ENCODE results near the gene CREBZF. TPM values are rescaled to one million over a fixed set of nuclear protein-coding genes. Genes with fewer than 3 reads are reported as not detected.

The CREBZF gene
- polyA plus RNA-seq, 1 experiment: 15.4 TPM

- no peaks in the 10 kb centered on the region for H3K27me3 ChIP-seq (ENCODE audit: control insufficient read depth, insufficient read depth, low read length)
- H3K4me3 ChIP-seq (ENCODE audit: low read depth, low read length): peak overlapping the region; percentile 75
- DNase-seq (ENCODE audit: low read depth): no peak
- ChIA-PET CTCF (interaction anchor here (0.6 to 0.9 kb wide), 2 partner anchors 226 to 1028 kb away, joined by 3 read pairs; partner anchors contain the start of gene CCDC83), POLR2A (interaction anchor here (0.7 to 1.4 kb wide), 2 partner anchors 19 to 593 kb away, joined by 4 read pairs; partner anchors contain the start of gene TMEM126A)
- no peak for TF ChIP-seq CTCF (IDR thresholded peaks at IDR 0.05; ENCODE audit: insufficient read depth, low read depth, low read length)
- no peaks in the 10 kb centered on the region for H3K36me3 ChIP-seq (ENCODE audit: control insufficient read depth, insufficient read depth, low read length)
Measured at GRCh38 chr11:85628771-85629341, 36.1 kb downstream of the CREBZF start.

GRCh38 chr11:85627998-85628770 lies 36.7 kb downstream of the CREBZF start, which contains the start of gene TMEM126B:
Gene TMEM126B (plus strand): TSS chr11:85628593. CDS start chr11:85628608, 15 bp downstream.
- POLR2A ChIA-PET: interaction anchor here (0.7 to 1.4 kb wide), 3 partner anchors 20 to 1327 kb away, joined by 4 read pairs; partner anchors contain the start of genes FZD4 and TMEM126A
- H3K4me3 ChIP-seq (ENCODE audit: low read depth, low read length): peak within 1 kb of the TSS; percentile 75
- CTCF ChIA-PET: interaction anchor here (0.6 to 1.0 kb wide), 3 partner anchors 12 to 1029 kb away, joined by 3 to 4 read pairs (median 3); partner anchors contain the start of gene CCDC83
- no peaks in the 10 kb centered on the region for H3K36me3 ChIP-seq (ENCODE audit: control insufficient read depth, insufficient read depth, low read length)
- H3K27me3 ChIP-seq (ENCODE audit: control insufficient read depth, insufficient read depth, low read length): no peaks in the 10 kb centered on the region
- DNase-seq (ENCODE audit: low read depth): peak; percentile 87
- TF ChIP-seq CTCF (IDR thresholded peaks at IDR 0.05; ENCODE audit: insufficient read depth, low read depth, low read length): no peak

GRCh38 chr11:85627332-85627997 lies 37.5 kb downstream of the CREBZF start, which contains the start of gene DLG2:
Gene DLG2 (minus strand): TSS chr11:85627344.
- peak within 1 kb of the TSS; percentile 75 for H3K4me3 ChIP-seq (ENCODE audit: low read depth, low read length)
- H3K27me3 ChIP-seq (ENCODE audit: control insufficient read depth, insufficient read depth, low read length): no peaks in the 10 kb centered on the region
- POLR2A ChIA-PET: interaction anchor here (1.4 kb wide), 1 partner anchor 20 kb away, joined by 4 read pairs; the partner anchor contains the start of gene TMEM126A
- no peak for TF ChIP-seq CTCF (IDR thresholded peaks at IDR 0.05; ENCODE audit: insufficient read depth, low read depth, low read length)
- DNase-seq (ENCODE audit: low read depth): no peak
- CTCF ChIA-PET: interaction anchor here (0.9 to 1.0 kb wide), 2 partner anchors 11 to 227 kb away, joined by 3 to 4 read pairs; partner anchors contain the start of gene CCDC83
- H3K36me3 ChIP-seq (ENCODE audit: control insufficient read depth, insufficient read depth, low read length): no peaks in the 10 kb centered on the region

GRCh38 chr11:85626496-85626895 lies 38.4 kb downstream of the CREBZF start:
- DNase-seq (ENCODE audit: low read depth): no peak
- ChIA-PET CTCF (no interaction called here), POLR2A (no interaction called here)
- H3K27me3 ChIP-seq (ENCODE audit: control insufficient read depth, insufficient read depth, low read length): no peaks in the 10 kb centered on the region
- H3K4me3 ChIP-seq (ENCODE audit: low read depth, low read length): no peak overlapping the region
- no peaks in the 10 kb centered on the region for H3K36me3 ChIP-seq (ENCODE audit: control insufficient read depth, insufficient read depth, low read length)
- no peak for TF ChIP-seq CTCF (IDR thresholded peaks at IDR 0.05; ENCODE audit: insufficient read depth, low read depth, low read length)

Measured in BJ (cell line).